MM.1S (cell line): ENCODE results near the gene SUDS3.

Experiments
- EZH2 ChIP-seq: fragments of 300-600 bp; sonication (generic); optimal IDR thresholded peaks from 2 replicates; pipeline ENCODE3; 2017; ENCODE audit warnings: low read depth, mild to moderate bottlenecking, antibody characterized with exemption, low read length, mixed read lengths
- EZH2phosphoT487 ChIP-seq: fragments of 300-600 bp; sonication (generic); IDR thresholded peaks from 2 replicates; pipeline ENCODE4 v1.6.1; 2018; ENCODE audit warnings: antibody characterized with exemption, low read length
- TF ChIP-seq, protein P1 (sequence below): fragments of 300-600 bp; sonication (generic); IDR thresholded peaks from 2 replicates; pipeline ENCODE4 v1.5.1; 2016; ENCODE audit warnings: antibody characterized with exemption, low read length, mixed read lengths

DNA sequence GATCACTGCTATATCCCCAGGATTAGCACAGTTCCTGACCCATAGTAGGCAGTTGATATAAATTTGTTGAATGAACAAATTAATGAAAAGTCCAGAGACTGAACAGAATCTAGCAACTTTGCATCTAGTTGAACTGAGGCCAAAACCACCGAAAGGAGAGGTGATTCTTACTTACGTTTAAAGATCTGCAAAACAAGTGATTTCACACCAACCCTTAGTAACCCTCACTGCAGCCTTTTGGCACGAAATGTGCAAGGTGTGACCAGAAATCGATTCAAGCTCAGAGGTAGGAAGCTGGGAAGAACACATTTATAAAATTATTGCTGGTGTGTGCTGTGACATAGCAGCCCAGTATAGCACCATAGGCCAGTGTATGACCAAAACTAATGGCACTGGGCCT, 70.8 kb downstream of the SUDS3 start:
- TF ChIP-seq, protein P1, sequence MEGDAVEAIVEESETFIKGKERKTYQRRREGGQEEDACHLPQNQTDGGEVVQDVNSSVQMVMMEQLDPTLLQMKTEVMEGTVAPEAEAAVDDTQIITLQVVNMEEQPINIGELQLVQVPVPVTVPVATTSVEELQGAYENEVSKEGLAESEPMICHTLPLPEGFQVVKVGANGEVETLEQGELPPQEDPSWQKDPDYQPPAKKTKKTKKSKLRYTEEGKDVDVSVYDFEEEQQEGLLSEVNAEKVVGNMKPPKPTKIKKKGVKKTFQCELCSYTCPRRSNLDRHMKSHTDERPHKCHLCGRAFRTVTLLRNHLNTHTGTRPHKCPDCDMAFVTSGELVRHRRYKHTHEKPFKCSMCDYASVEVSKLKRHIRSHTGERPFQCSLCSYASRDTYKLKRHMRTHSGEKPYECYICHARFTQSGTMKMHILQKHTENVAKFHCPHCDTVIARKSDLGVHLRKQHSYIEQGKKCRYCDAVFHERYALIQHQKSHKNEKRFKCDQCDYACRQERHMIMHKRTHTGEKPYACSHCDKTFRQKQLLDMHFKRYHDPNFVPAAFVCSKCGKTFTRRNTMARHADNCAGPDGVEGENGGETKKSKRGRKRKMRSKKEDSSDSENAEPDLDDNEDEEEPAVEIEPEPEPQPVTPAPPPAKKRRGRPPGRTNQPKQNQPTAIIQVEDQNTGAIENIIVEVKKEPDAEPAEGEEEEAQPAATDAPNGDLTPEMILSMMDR, result no peak
- no peak for TF ChIP-seq EZH2
- no peak for TF ChIP-seq EZH2phosphoT487
